ENCODE data around the gene OSMR.

DNA sequence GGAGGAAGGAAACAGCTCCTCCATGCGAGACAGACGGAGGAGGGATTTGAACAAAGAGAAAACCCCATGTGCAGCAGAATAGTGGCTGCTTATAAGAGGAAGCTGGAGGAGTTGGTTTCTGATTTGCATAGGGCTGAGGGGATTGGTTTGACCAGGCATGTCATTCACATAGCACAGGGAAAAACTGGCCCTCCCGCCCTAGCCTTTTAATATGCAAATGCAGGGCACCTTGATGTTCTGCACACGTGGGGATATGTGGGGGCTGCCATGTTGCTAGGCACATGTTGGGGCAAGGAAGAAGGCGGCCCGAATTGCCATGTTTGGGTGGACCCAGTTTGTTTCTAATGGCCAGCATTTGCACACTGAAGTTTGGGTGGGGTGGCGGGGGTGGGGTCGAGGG is 42.2 kb downstream of the OSMR start:
- TF ChIP-seq EZH2 (IDR thresholded peaks at IDR 0.05; ENCODE audit: insufficient read depth, poor library complexity, severe bottlenecking) (no peak), EZH2phosphoT487 (IDR thresholded peaks at IDR 0.05; ENCODE audit: insufficient read depth, low read depth) (no peak)

Data from GM23248 (cell line).